ENCODE data around the gene TPTE2. TPM values are rescaled to one million over a fixed set of nuclear protein-coding genes. Genes with fewer than 3 reads are reported as not detected.
"Not testable (repeated sequence)": the region's sequence is repeated elsewhere in the genome, so short reads cannot be mapped to it uniquely, and the experiment has no call there.

The TPTE2 gene
- total RNA-seq (2014; rRNA removed; shearing (Covaris generic)) = not detected in 2 replicates
- not detected in 2 replicates for polyA plus RNA-seq (2014; cell fraction: nucleus; rRNA removed)

DNA sequence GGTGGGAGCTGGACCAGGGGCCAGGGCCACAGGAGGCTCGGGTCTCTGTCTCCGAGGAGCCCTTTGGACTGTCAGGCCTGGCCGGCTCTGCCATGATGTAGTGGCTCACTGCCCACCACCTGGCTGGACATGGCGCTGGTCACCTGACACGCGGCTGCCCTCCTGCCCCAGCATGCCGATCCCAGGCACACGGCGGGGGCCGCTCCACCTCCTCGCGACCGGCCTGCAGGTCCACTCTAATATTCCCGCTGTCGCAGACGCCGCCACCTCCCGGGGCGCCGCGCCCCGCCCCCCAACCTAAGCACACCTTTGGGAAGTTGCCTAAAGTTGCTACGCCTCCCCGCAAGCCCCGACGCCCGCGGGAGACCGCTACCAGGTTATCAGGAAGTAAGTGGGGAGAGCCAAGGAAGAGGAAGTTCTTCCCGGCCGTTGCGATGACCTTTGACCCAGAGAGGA lies at the start of gene TPTE2:
TSS of gene TPTE2 (minus strand) at position 406 of the 456 bp plus-strand sequence. CDS start 58,298 bp downstream, outside the sequence.
- DNase-seq (ENCODE audit: extremely low read depth, low read depth) = not testable (repeated sequence)

- DNase-seq (ENCODE audit: extremely low read depth, low read depth) = no peak
Observed at GRCh38 chr13:19607523-19608078, 46.3 kb upstream of the TPTE2 start.

DNA sequence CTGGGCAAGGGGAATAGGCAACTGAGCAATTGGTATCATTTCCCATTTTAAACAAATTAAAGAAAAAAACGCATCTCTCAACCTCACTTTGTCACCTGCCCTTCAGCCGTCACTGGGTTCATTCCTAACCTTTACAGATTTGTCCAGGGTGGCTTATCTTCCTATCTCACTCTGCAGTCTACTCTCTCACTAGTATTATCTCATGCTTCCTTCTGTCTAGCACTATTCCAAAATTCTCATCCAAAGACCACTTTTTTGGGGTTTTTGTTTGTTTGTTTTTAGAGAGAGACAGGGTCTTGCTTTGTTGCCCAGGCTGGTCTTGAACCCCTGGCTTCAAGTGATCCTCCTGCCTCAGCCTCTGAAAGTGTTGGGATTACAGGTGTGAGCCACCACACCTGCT lies 45.4 kb upstream of the TPTE2 start:
- no peak for DNase-seq (ENCODE audit: extremely low read depth, low read depth)

DNA sequence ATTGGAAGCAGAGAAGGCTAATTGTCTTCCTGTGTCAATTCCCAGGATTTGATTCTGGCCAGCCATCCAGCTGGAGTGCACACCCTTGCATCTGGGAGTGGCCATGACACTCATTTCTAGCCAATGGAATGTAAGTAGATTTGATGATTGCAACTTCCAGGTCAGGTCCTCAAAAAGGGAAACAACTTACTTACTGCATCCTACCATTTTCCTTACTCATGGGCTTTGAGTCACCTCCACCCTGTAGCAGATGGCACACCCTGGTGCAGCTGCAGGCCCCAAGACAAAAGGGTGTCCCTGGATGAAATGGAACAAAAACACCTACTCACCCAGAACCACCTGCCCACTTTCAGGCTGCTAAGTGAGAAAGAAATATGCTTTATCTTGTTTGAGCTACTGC lies 44.8 kb upstream of the TPTE2 start:
- DNase-seq (ENCODE audit: extremely low read depth, low read depth) = no peak

- DNase-seq (ENCODE audit: extremely low read depth, low read depth) = no peak
Observed at GRCh38 chr13:19605161-19605955, 44.0 kb upstream of the TPTE2 start.

DNA sequence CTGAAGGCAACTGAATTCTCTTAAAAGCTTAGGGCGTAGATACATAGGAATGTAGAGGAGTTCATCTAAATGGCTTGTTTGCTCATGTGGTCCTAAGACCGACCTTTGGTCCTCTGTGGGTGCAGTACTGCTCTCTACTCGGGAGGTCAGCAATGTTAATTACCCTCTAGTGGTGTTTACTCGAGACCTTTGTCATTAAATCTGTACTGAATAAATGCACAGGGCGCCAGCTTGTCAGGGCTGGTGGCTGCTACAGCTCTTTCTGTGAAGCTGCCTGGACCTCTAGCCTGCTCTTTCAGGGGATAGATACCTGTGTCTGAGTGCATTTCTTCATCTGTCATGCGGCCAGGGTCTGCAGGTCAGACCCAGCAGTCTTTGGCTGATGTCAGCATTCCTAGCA lies 43.0 kb upstream of the TPTE2 start:
- DNase-seq (ENCODE audit: extremely low read depth, low read depth) = no peak

- peak; percentile 13 for DNase-seq (ENCODE audit: extremely low read depth, low read depth)
Observed at GRCh38 chr13:19601749-19602725, 40.7 kb upstream of the TPTE2 start.

DNA sequence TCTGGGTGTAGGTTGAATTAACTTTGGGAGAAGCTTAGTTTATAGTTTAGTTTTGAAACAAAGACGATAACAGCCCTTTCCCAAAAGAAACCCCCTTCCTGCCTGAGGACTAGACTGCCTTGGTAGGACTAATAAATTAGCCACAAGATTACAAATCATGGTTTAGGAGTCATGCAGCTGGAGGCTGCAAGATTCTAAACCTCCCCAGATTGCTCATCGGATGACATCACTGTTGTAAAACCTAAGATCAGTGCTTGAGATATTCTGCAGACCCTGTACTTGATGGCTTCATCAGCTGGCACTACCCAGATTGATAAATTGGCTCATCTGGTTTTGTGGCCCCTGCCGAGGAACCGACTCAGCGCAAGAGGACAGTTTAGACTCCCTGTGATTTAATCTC lies 36.2 kb upstream of the TPTE2 start:
- DNase-seq (ENCODE audit: extremely low read depth, low read depth) = no peak

GRCh38 chr13:19596960-19597361 lies 35.6 kb upstream of the TPTE2 start:
- no peak for DNase-seq (ENCODE audit: extremely low read depth, low read depth)

GRCh38 chr13:19596086-19596485 lies 34.8 kb upstream of the TPTE2 start:
- no peak for DNase-seq (ENCODE audit: extremely low read depth, low read depth)

GRCh38 chr13:19592657-19593180 lies 31.4 kb upstream of the TPTE2 start:
- no peak for DNase-seq (ENCODE audit: extremely low read depth, low read depth)

GRCh38 chr13:19591864-19592263 lies 30.5 kb upstream of the TPTE2 start:
- no peak for DNase-seq (ENCODE audit: extremely low read depth, low read depth)

DNA sequence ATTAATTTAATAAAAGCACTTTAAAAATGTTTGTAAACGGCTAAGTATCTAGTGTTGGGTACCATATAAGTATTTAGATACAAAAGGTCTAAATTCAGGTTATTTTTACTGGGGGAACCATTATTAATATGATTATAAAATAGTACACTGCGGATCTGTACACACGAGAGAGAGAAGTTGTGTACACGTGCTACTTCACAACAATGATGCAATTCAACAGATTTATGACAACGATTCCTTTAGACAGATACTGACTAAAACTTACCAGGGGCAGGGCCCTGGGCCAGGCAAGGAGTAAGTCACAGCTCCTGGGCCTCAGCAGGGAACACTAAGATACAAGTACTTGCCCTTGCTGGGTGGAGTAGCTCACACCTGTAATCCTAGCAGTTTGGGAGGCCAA lies 29.1 kb upstream of the TPTE2 start:
- DNase-seq (ENCODE audit: extremely low read depth, low read depth) = no peak

DNA sequence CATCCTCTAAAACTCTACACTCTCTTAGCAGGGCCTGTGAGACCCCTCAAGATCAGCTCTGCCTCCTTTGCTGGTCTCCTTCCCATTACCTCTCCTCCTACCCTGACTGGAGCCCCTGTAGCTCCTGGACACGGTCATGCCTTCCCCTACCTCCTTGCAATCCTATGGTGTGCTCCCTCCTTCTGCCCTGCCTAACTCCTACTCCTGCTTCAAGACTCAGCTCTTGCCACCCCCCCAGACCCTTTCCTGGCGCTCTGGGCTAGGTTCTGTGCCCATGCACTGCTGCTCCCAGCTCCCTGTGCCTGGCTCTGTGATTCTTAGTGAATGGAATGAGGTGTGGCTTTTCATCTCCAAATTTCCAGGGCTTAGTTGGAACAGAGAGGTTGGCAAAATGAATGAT lies 28.0 kb upstream of the TPTE2 start:
- DNase-seq (ENCODE audit: extremely low read depth, low read depth) = no peak

- DNase-seq (ENCODE audit: extremely low read depth, low read depth) = peak; percentile 41
Observed at GRCh38 chr13:19587635-19588300, 26.4 kb upstream of the TPTE2 start.

GRCh38 chr13:19586904-19587634 lies 25.7 kb upstream of the TPTE2 start:
- DNase-seq (ENCODE audit: extremely low read depth, low read depth) = no peak

GRCh38 chr13:19581675-19582074 lies 20.3 kb upstream of the TPTE2 start:
- no peak for DNase-seq (ENCODE audit: extremely low read depth, low read depth)

GRCh38 chr13:19575230-19575629 lies 13.9 kb upstream of the TPTE2 start:
- DNase-seq (ENCODE audit: extremely low read depth, low read depth) = no peak

DNA sequence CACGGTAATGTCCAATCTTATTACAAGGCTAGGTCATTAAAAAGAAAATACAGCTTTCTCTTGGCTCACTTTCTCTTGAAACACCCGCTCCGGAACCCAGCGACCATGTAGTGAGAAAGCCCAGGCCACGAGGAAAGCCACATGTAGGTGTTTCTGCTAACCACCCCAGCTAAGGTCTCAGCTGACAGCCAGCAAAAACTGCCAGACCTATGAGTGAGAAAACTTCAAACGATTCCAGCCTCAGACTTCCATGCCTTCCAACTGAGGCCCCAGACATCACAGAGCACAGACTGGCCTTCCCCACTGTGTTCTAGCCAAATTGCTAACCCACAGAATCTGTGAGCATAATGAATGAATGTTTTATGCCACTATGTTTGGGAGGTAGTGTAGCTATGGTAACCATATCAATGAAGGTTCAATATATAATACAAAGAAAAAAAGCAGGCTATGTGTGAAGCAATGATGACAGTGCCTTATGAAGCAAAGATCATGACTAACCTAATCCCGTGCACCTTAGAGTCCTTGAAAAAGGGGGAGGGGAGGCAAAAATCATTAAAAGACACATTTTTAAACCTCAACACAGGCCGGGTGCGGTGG lies 11.9 kb upstream of the TPTE2 start:
- DNase-seq (ENCODE audit: extremely low read depth, low read depth) = no peak

Measured in NCI-H460 (cell line).